ENCODE results near the gene ZNF737.
"Not testable (repeated sequence)": the region's sequence is repeated elsewhere in the genome, so short reads cannot be mapped to it uniquely, and the experiment has no call there.

ZNF737 gene

DNA sequence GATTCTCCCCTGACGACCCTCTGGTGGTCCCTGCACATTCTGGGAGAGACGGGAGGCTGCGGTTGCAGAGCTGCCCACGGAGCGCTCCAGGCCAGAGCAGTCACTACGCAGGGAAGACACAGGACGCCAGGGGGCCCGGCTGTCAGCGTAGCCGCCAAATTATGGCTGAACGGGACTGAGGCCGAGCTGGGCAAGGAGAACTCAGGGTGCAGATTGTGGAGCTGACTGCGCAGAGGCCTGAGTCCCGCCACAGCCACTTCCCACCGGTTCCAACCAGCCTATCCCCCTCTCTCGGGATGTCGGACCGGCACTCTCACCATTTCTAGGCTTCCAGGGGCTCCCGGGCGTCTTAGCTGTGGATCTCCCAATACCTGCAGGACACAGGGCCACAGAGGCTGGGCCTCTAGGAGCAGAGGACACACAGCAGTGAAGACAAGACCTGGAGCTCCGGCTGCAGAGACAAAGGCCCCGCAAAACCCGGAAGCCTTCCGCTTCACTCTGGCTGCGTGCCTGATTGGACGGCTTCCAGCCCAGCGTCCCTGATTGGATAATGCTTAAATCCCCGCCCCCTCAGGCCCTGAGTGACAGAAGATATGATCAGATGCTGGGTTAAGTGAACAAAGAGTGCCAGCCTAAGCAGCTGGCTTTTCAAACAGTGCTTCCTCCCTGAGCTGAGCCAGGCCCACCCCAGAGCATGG, at the start of gene ZNF737:
ZNF737 (minus strand) TSS at position 461 of the 698 bp plus-strand sequence; CDS start at position 320, 141 bp downstream.
- H3K4me3 Mint-ChIP-seq: peak within 1 kb of the TSS; percentile 99 to 100 (median 99)
- no peaks in the 10 kb centered on the region for H3K27me3 Mint-ChIP-seq (ENCODE audit: low read depth)
- H3K36me3 Mint-ChIP-seq (ENCODE audit: low read depth): peaks cover 55% of the 10 kb centered on the region
- TF ChIP-seq, protein P1, sequence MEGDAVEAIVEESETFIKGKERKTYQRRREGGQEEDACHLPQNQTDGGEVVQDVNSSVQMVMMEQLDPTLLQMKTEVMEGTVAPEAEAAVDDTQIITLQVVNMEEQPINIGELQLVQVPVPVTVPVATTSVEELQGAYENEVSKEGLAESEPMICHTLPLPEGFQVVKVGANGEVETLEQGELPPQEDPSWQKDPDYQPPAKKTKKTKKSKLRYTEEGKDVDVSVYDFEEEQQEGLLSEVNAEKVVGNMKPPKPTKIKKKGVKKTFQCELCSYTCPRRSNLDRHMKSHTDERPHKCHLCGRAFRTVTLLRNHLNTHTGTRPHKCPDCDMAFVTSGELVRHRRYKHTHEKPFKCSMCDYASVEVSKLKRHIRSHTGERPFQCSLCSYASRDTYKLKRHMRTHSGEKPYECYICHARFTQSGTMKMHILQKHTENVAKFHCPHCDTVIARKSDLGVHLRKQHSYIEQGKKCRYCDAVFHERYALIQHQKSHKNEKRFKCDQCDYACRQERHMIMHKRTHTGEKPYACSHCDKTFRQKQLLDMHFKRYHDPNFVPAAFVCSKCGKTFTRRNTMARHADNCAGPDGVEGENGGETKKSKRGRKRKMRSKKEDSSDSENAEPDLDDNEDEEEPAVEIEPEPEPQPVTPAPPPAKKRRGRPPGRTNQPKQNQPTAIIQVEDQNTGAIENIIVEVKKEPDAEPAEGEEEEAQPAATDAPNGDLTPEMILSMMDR (IDR thresholded peaks at IDR 0.05; ENCODE audit: unreplicated experiment in 3 of 3): peak in 2 of 3 experiments; percentile 24 to 29
- H3K4me1 Mint-ChIP-seq: peaks cover 6% of the 10 kb centered on the region
- H3K9me3 Mint-ChIP-seq: peaks cover 59% of the 10 kb centered on the region
- H3K27ac Mint-ChIP-seq: peak within 1 kb of the TSS; percentile 99 to 100 (median 100)

DNA sequence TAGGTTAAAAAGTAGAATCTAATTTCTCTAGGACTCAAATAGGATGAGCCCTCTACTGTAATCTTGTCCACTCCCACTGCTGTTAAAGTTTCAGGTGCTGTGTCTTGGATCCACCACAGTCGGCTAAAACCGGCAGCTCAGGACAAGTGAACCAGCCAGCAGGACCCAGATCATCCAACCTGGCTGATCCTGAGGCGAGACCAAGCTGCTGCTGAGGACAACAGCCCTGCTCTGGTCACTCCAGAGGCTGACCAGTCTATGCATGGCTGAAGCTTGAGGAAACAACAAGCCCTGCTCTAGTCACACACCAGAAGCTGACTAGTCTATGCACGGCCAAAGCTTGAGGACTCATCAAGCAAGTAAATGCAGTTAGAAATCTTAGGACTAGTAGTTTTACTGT, 49.4 kb upstream of the ZNF737 start:
- H3K27ac Mint-ChIP-seq; H3K4me3 Mint-ChIP-seq; H3K27me3 Mint-ChIP-seq (ENCODE audit: low read depth); H3K36me3 Mint-ChIP-seq (ENCODE audit: low read depth); H3K4me1 Mint-ChIP-seq: not testable (repeated sequence)
- H3K9me3 Mint-ChIP-seq: peaks cover 50% of the 10 kb centered on the region

DNA sequence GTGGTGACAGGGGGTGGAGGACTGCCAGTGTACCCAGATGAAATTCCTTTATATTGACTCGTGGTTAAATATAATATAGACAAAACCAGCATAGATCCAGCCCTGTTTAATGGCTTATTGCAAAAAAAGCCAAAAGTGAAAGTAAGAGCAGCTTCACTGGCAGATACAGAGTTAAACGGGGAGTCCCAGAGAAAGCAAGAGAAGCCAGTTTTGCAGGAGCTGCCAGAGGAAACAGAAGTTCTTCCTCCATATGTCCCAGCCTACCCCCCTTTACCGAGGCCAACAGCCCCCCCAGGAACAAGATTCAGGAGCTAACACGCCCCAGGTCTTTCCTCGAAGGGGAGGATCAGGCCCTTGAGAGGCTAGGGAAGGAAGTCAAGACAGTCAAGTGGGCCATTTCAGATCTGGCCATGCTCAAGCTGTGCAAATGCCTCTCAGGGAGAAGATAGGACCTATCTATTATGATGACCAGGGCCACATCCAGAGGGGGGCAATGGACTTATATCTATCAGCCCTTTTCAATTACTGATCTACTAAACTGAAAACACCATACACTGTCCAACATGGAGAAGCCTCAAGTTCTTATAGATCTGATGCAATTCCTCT, 47.2 kb upstream of the ZNF737 start:
- Mint-ChIP-seq H3K4me1 (no peaks in the 10 kb centered on the region), H3K4me3 (no peak overlapping the region), H3K27ac (no peak overlapping the region), H3K27me3 (ENCODE audit: low read depth) (peaks cover 9% of the 10 kb centered on the region), H3K9me3 (peaks cover 52% of the 10 kb centered on the region), H3K36me3 (ENCODE audit: low read depth) (no peaks in the 10 kb centered on the region)
- TF ChIP-seq, protein P1 (IDR thresholded peaks at IDR 0.05; ENCODE audit: unreplicated experiment in 3 of 3): no peak

DNA sequence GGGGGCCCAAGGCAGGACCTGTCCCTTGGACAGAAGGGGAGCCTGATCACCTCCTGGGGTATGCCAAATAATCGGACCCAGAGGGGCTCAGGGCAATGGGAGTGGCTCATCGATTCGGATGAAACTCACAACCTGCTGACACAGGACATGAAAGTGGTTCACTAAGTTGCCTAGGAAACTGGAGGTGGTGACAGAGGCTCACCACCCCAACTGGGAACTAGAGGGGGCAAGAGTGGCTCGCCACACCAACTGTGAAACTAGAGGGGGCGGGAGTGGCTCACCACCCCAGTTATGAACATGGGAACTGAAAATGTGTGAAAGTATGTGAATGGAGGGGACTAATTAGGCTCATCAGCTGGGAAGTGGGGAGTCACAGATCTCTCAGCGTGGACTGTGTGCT, 46.3 kb upstream of the ZNF737 start:
- TF ChIP-seq, protein P1 (IDR thresholded peaks at IDR 0.05; ENCODE audit: unreplicated experiment in 3 of 3): no peak
- Mint-ChIP-seq H3K4me1 (no peaks in the 10 kb centered on the region), H3K9me3 (peaks cover 50% of the 10 kb centered on the region), H3K36me3 (ENCODE audit: low read depth) (no peaks in the 10 kb centered on the region), H3K4me3 (no peak overlapping the region), H3K27me3 (ENCODE audit: low read depth) (peaks cover 9% of the 10 kb centered on the region), H3K27ac (no peak overlapping the region)

DNA sequence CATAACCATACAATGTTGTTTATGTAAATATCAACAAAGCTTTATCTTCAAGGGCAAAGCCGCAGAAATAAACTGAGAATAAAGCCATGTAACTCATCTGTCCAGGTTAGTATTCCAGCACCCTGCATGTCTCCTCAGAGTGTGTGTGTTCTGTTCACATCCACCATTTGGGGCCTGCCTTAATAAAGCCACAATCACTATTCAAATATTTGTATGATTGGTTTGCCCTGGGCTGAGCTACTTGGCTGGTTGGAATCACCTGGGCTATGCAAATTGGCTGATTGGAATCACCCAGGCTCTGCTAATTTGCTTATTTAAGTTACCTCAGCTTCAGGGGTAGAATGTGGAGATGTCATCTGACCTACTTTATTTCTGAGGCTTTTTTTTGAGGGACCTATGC, 42.4 kb upstream of the ZNF737 start:
- peaks cover 43% of the 10 kb centered on the region for H3K9me3 Mint-ChIP-seq
- H3K4me1 Mint-ChIP-seq: no peaks in the 10 kb centered on the region
- no peak overlapping the region for H3K4me3 Mint-ChIP-seq
- peaks cover 5% of the 10 kb centered on the region for H3K27me3 Mint-ChIP-seq (ENCODE audit: low read depth)
- H3K27ac Mint-ChIP-seq: no peak overlapping the region
- H3K36me3 Mint-ChIP-seq (ENCODE audit: low read depth): no peaks in the 10 kb centered on the region
- TF ChIP-seq, protein P1 (IDR thresholded peaks at IDR 0.05; ENCODE audit: unreplicated experiment in 3 of 3): no peak

DNA sequence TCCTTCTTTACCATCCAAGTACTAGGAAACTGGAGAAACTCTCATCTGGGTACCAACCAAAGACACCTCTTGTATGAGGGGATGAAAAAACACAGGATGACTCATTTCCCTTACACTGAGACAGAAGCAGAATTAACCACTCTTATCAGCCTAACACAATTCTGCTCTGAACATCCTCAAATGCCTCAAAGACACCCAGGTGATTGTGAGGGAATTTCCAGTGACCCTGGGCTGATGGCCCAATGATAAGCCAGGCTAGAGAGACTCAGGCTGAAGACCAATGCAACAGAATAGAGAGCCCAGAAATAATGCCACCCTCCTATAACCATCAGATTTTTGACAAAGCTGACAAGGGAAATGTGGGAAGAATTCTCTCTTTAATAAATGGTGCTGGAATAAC, 7.0 kb downstream of the ZNF737 start:
- Mint-ChIP-seq H3K9me3 (peaks cover 77% of the 10 kb centered on the region), H3K4me3 (no peak overlapping the region), H3K27ac (no peak overlapping the region), H3K4me1 (peaks cover 6% of the 10 kb centered on the region), H3K27me3 (ENCODE audit: low read depth) (no peaks in the 10 kb centered on the region), H3K36me3 (ENCODE audit: low read depth) (peaks cover 94% of the 10 kb centered on the region)
- TF ChIP-seq, protein P1 (IDR thresholded peaks at IDR 0.05; ENCODE audit: unreplicated experiment in 3 of 3): no peak

Data from nephron (organoid).